ENCODE measurements around the gene MYL2. TPM values are rescaled to one million over a fixed set of nuclear protein-coding genes. Genes with fewer than 3 reads are reported as not detected.

Gene MYL2
- total RNA-seq, 4 donors from 2014 or later: not detected

GRCh38 chr12:110927546-110927945, 7.2 kb upstream of the MYL2 start:
- Histone ChIP-seq H3K4me1 (no peaks in the 10 kb centered on the region), H3K27ac (replicated peaks in 1 of 4) (no peak overlapping the region), H3K27me3 (peaks cover 0 to 32% (median 0%) of the 10 kb centered on the region in 4 donors), H3K4me3 (no peak overlapping the region), H3K9me3 (no peaks in the 10 kb centered on the region), H3K36me3 (no peaks in the 10 kb centered on the region)
- whole genome bisulfite sequencing: 60% methylated on average over 6 of the region's 6 CpGs
- TF ChIP-seq POLR2A (IDR thresholded peaks at IDR 0.05; ENCODE audit: low read depth) (no peak), POLR2AphosphoS5 (IDR thresholded peaks at IDR 0.05) (no peak), CTCF (IDR thresholded peaks at IDR 0.05) (no peak), EP300 (IDR thresholded peaks at IDR 0.05) (no peak)
- intact Hi-C loops (cut with DNase I): no loop called here
- DNase-seq (ENCODE audit: extremely low spot score): no peak

GRCh38 chr12:110923692-110924334, 3.4 kb upstream of the MYL2 start:
- whole genome bisulfite sequencing: 89% methylated on average over 8 of the region's 9 CpGs
- no peak overlapping the region for H3K4me3 ChIP-seq
- TF ChIP-seq POLR2A (IDR thresholded peaks at IDR 0.05; ENCODE audit: low read depth) (no peak), CTCF (IDR thresholded peaks at IDR 0.05) (no peak), POLR2AphosphoS5 (IDR thresholded peaks at IDR 0.05) (no peak), EP300 (IDR thresholded peaks at IDR 0.05) (no peak)
- no peaks in the 10 kb centered on the region for H3K4me1 ChIP-seq
- peaks cover 0 to 2% (median 0%) of the 10 kb centered on the region in 4 donors for H3K36me3 ChIP-seq
- H3K27ac ChIP-seq (replicated peaks in 1 of 4): no peak overlapping the region
- intact Hi-C loops (cut with DNase I): no loop called here
- H3K27me3 ChIP-seq: peaks cover 0 to 38% (median 0%) of the 10 kb centered on the region in 4 donors
- H3K9me3 ChIP-seq: no peaks in the 10 kb centered on the region
- DNase-seq (ENCODE audit: extremely low spot score): no peak

- WGBS: 96% methylated on average over 4 of the region's 4 CpGs
- TF ChIP-seq EP300 (IDR thresholded peaks at IDR 0.05) (no peak), POLR2AphosphoS5 (IDR thresholded peaks at IDR 0.05) (no peak), CTCF (IDR thresholded peaks at IDR 0.05) (no peak), POLR2A (IDR thresholded peaks at IDR 0.05; ENCODE audit: low read depth) (no peak)
Measured at GRCh38 chr12:110923192-110923591, 2.8 kb upstream of the MYL2 start.

GRCh38 chr12:110922652-110923051, 2.3 kb upstream of the MYL2 start:
- Histone ChIP-seq H3K9me3 (no peaks in the 10 kb centered on the region), H3K36me3 (peaks cover 0 to 3% (median 0%) of the 10 kb centered on the region in 4 donors), H3K4me3 (no peak overlapping the region), H3K27me3 (peaks cover 0 to 38% (median 0%) of the 10 kb centered on the region in 4 donors), H3K27ac (replicated peaks in 1 of 4) (no peak overlapping the region), H3K4me1 (no peaks in the 10 kb centered on the region)
- intact Hi-C loops (cut with DNase I): no loop called here
- no peak for DNase-seq (ENCODE audit: extremely low spot score)
- WGBS: 67% methylated on average over 7 of the region's 7 CpGs
- TF ChIP-seq POLR2A (IDR thresholded peaks at IDR 0.05; ENCODE audit: low read depth) (no peak), EP300 (IDR thresholded peaks at IDR 0.05) (no peak), POLR2AphosphoS5 (IDR thresholded peaks at IDR 0.05) (no peak), CTCF (IDR thresholded peaks at IDR 0.05) (no peak)

More at GRCh38 chr12:110923192-110923591, 2.8 kb upstream of the MYL2 start:
- H3K36me3 ChIP-seq: peaks cover 0 to 3% (median 0%) of the 10 kb centered on the region in 4 donors
- no peaks in the 10 kb centered on the region for H3K9me3 ChIP-seq
- intact Hi-C loops (cut with DNase I): no loop called here
- no peaks in the 10 kb centered on the region for H3K4me1 ChIP-seq
- H3K27ac ChIP-seq (replicated peaks in 1 of 4): no peak overlapping the region
- no peak overlapping the region for H3K4me3 ChIP-seq
- peaks cover 0 to 38% (median 0%) of the 10 kb centered on the region in 4 donors for H3K27me3 ChIP-seq
- no peak for DNase-seq (ENCODE audit: extremely low spot score)
